Duodenal mucosa (tissue), 2 donors: Measurements from ENCODE around the gene OR11H7.
"Not testable (repeated sequence)": the region's sequence is repeated elsewhere in the genome, so short reads cannot be mapped to it uniquely, and the experiment has no call there.

Experiments
- H3K27ac ChIP-seq: one replicate; pipeline ENCODE4 v1.7.0; 2013; ENCODE audit warnings: low read depth, low read length
- H3K27me3 ChIP-seq, 2 donors: one replicate each; pipeline ENCODE4 v1.7.0; 2013; ENCODE audit warnings: low read length in 2 of 2, control low read depth in 1 of 2; ENCODE audit not compliant: insufficient read depth in 2 of 2, control insufficient read depth in 1 of 2
- H3K36me3 ChIP-seq, 2 donors: one replicate each; pipeline ENCODE4 v1.7.0; 2013; ENCODE audit warnings: low read length in 2 of 2, control low read depth in 1 of 2; ENCODE audit not compliant: insufficient read depth in 2 of 2, control insufficient read depth in 1 of 2
- H3K4me1 ChIP-seq, 2 donors: one replicate each; pipeline ENCODE4 v1.7.0; 2013; ENCODE audit warnings: low read length in 2 of 2, control low read depth in 1 of 2; ENCODE audit not compliant: insufficient read depth in 2 of 2, control insufficient read depth in 1 of 2
- H3K4me3 ChIP-seq, 2 donors: one replicate each; pipeline ENCODE4 v1.7.0; 2013; ENCODE audit warnings: low read length in 2 of 2, low read depth in 1 of 2
- H3K9ac ChIP-seq, 2 donors: one replicate each; pipeline ENCODE4 v1.7.0; 2013; ENCODE audit warnings: low read length in 2 of 2, low read depth in 1 of 2
- H3K9me3 ChIP-seq, 2 donors: one replicate each; pipeline ENCODE4 v1.7.0; 2013; ENCODE audit warnings: low read length in 2 of 2, control low read depth in 1 of 2; ENCODE audit not compliant: control insufficient read depth in 1 of 2

OR11H7 gene

DNA sequence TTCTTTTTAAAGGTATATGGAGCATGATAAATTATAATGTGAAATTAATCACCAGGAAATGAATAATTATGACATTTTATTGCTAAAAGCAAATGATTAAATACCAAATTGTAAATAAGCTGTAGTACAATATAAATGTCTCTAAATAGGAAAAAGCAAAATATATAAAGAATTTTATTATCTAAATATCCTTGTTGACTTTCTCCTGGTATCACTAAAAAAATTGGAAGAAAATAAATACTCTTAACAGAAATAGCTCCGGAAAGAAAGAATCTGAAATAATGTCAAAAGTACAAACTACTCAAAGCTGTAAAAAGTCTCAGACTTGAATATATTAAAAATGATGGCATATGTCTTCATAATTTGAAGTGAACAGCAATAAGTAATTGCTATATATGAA lies at the start of gene OR11H7:
Gene OR11H7, plus strand, starts transcription at position 301 of the 400 bp plus-strand sequence.
- Histone ChIP-seq H3K9ac (no peak within 1 kb of the TSS), H3K36me3 (no peaks in the 10 kb centered on the region), H3K27me3 (no peaks in the 10 kb centered on the region), H3K9me3 (no peaks in the 10 kb centered on the region), H3K4me3 (no peak within 1 kb of the TSS), H3K4me1 (no peaks in the 10 kb centered on the region), H3K27ac (no peak within 1 kb of the TSS)

DNA sequence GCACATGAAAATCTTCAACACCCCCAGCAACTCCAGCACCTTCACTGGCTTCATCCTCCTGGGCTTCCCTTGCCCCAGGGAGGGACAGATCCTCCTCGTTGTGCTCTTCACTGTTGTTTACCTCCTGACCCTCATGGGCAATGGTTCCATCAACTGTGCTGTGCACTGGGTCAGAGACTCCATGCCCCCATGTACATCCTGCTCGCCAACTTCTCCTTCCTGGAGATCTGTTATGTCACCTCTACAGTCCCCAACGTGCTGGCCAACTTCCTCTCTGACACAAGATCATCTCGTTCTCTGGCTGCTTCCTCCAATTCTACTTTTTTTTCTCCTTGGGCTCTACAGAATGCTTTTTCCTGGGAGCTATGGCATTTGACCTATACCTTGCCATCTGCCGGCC lies 49.6 kb upstream of the OR11H7 start:
- H3K4me1 ChIP-seq, result no peaks in the 10 kb centered on the region
- H3K4me3 ChIP-seq, result no peak overlapping the region
- H3K9ac ChIP-seq, result no peak overlapping the region
- H3K27ac ChIP-seq, result no peak overlapping the region
- no peaks in the 10 kb centered on the region for H3K36me3 ChIP-seq
- H3K9me3 ChIP-seq, result no peaks in the 10 kb centered on the region
- H3K27me3 ChIP-seq, result no peaks in the 10 kb centered on the region

GRCh38 chr14:20179880-20180279 lies 48.9 kb upstream of the OR11H7 start:
- H3K27me3 ChIP-seq, result no peaks in the 10 kb centered on the region
- no peak overlapping the region for H3K9ac ChIP-seq
- no peaks in the 10 kb centered on the region for H3K36me3 ChIP-seq
- no peaks in the 10 kb centered on the region for H3K4me1 ChIP-seq
- no peak overlapping the region for H3K27ac ChIP-seq
- H3K4me3 ChIP-seq, result no peak overlapping the region
- no peaks in the 10 kb centered on the region for H3K9me3 ChIP-seq

- Histone ChIP-seq H3K9ac (no peak overlapping the region), H3K27me3 (no peaks in the 10 kb centered on the region), H3K4me1 (no peaks in the 10 kb centered on the region), H3K9me3 (no peaks in the 10 kb centered on the region), H3K27ac (no peak overlapping the region), H3K36me3 (no peaks in the 10 kb centered on the region), H3K4me3 (no peak overlapping the region)
These were observed 48.3 kb upstream of the OR11H7 start for GRCh38 chr14:20180486-20180885.

DNA sequence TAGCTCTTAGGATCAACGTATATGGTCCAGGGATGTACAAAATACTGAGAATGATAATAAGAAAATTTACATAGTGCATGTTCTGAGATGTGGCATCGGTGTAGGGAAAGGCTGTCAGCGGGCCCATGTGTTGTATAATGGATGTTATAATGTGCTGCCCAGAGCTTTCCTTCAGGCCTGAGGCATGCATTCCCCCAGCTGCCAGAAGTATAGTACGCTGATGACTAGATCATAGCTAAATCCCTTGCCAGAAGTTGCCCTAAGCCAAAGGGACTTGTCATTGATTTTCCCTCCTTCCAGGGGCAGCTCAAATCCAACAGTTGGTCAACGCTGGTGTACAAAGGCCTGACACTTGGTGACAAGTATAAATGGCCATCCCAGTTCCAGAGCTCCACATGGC lies 44.6 kb upstream of the OR11H7 start:
- Histone ChIP-seq H3K27me3 (no peaks in the 10 kb centered on the region), H3K27ac (no peak overlapping the region), H3K9me3 (no peaks in the 10 kb centered on the region), H3K4me1 (no peaks in the 10 kb centered on the region), H3K4me3 (no peak overlapping the region), H3K36me3 (no peaks in the 10 kb centered on the region), H3K9ac (no peak overlapping the region)

- H3K4me1 ChIP-seq, result no peaks in the 10 kb centered on the region
- no peaks in the 10 kb centered on the region for H3K36me3 ChIP-seq
- no peaks in the 10 kb centered on the region for H3K27me3 ChIP-seq
- H3K27ac ChIP-seq, result no peak within 1 kb of the TSS
- H3K9ac ChIP-seq, result no peak within 1 kb of the TSS
- H3K9me3 ChIP-seq, result no peaks in the 10 kb centered on the region
- no peak within 1 kb of the TSS for H3K4me3 ChIP-seq
These were observed 38.2 kb upstream of the OR11H7 start, which contains the start of gene OR11G2 for GRCh38 chr14:20190596-20190995. OR11G2 (plus strand) TSS chr14:20190896; CDS start chr14:20197438, 6,542 bp downstream.

DNA sequence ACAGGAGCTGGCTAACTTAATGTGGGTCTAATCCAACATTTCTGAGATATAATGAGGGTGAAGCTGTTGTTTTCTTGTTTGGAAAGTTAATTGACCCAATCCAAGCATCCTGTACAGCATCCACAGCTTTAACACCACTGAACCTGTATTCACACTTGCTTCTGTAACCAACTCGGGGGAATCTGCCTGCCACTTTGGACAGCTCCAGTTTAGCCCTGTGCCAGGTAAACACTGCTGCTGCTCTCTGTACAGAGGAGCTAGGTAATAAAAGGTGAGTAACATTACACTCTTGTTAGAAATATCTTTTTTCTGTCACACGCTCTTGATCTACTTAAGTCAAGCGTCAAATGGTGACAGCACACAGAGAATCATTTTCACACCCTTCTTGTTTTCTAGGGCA lies 37.4 kb upstream of the OR11H7 start:
- Histone ChIP-seq H3K4me3 (no peak overlapping the region), H3K27ac (no peak overlapping the region), H3K27me3 (no peaks in the 10 kb centered on the region), H3K9ac (no peak overlapping the region), H3K9me3 (no peaks in the 10 kb centered on the region), H3K4me1 (no peaks in the 10 kb centered on the region), H3K36me3 (no peaks in the 10 kb centered on the region)

- Histone ChIP-seq H3K27ac (no peak overlapping the region), H3K9ac (no peak overlapping the region), H3K36me3 (no peaks in the 10 kb centered on the region), H3K27me3 (no peaks in the 10 kb centered on the region), H3K4me1 (no peaks in the 10 kb centered on the region), H3K9me3 (no peaks in the 10 kb centered on the region), H3K4me3 (no peak overlapping the region)
These were observed 34.7 kb upstream of the OR11H7 start for GRCh38 chr14:20194101-20194500.

GRCh38 chr14:20195170-20195569 lies 33.6 kb upstream of the OR11H7 start:
- not testable (repeated sequence) for H3K27ac ChIP-seq, H3K4me1 ChIP-seq, H3K9me3 ChIP-seq, H3K4me3 ChIP-seq, H3K9ac ChIP-seq, H3K27me3 ChIP-seq, H3K36me3 ChIP-seq

DNA sequence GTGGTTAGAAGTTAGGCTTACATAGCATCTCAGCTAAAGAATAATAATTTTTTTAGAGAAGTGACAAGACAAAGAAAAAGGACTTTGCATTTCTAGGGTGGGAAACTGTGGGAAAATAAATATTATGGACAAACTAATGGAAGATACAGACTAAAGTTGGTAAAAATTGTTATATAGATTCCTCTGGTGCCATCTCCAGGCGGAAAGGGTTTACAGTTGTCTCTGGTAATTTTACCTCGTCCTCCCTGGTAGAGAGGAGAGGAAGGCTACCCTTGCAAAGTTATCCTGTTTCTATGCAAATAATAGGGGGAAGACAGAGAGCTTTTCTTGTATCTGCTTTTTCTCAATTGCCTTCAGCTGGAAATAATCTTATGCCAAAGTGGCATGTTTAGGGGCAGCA lies 32.9 kb upstream of the OR11H7 start:
- no peak overlapping the region for H3K9ac ChIP-seq
- H3K27ac ChIP-seq, result no peak overlapping the region
- no peaks in the 10 kb centered on the region for H3K4me1 ChIP-seq
- no peaks in the 10 kb centered on the region for H3K36me3 ChIP-seq
- H3K27me3 ChIP-seq, result no peaks in the 10 kb centered on the region
- no peak overlapping the region for H3K4me3 ChIP-seq
- H3K9me3 ChIP-seq, result no peaks in the 10 kb centered on the region

DNA sequence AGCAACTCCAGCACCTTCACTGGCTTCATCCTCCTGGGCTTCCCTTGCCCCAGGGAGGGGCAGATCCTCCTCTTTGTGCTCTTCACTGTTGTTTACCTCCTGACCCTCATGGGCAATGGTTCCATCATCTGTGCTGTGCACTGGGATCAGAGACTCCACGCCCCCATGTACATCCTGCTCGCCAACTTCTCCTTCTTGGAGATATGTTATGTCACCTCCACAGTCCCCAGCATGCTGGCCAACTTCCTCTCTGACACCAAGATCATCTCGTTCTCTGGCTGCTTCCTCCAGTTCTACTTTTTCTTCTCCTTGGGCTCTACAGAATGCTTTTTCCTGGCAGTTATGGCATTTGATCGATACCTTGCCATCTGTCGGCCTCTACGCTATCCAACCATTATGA lies 31.3 kb upstream of the OR11H7 start:
- no peak overlapping the region for H3K9ac ChIP-seq
- no peaks in the 10 kb centered on the region for H3K9me3 ChIP-seq
- H3K27me3 ChIP-seq, result no peaks in the 10 kb centered on the region
- H3K27ac ChIP-seq, result no peak overlapping the region
- no peak overlapping the region for H3K4me3 ChIP-seq
- no peaks in the 10 kb centered on the region for H3K4me1 ChIP-seq
- H3K36me3 ChIP-seq, result no peaks in the 10 kb centered on the region
